GM12874 (cell line): ENCODE results near the gene ARPC2.

Source experiments
- TF ChIP-seq, protein P1 (sequence below): IDR thresholded peaks from 2 replicates; pipeline ENCODE4 v1.5.1; 2011; ENCODE audit warnings: low read depth, mild to moderate bottlenecking, control low read depth, low read length, moderate library complexity; ENCODE audit not compliant: insufficient read depth

The ARPC2 gene

GRCh38 chr2:218180467-218181114 is 36.4 kb upstream of the ARPC2 start:
- TF ChIP-seq, protein P1, sequence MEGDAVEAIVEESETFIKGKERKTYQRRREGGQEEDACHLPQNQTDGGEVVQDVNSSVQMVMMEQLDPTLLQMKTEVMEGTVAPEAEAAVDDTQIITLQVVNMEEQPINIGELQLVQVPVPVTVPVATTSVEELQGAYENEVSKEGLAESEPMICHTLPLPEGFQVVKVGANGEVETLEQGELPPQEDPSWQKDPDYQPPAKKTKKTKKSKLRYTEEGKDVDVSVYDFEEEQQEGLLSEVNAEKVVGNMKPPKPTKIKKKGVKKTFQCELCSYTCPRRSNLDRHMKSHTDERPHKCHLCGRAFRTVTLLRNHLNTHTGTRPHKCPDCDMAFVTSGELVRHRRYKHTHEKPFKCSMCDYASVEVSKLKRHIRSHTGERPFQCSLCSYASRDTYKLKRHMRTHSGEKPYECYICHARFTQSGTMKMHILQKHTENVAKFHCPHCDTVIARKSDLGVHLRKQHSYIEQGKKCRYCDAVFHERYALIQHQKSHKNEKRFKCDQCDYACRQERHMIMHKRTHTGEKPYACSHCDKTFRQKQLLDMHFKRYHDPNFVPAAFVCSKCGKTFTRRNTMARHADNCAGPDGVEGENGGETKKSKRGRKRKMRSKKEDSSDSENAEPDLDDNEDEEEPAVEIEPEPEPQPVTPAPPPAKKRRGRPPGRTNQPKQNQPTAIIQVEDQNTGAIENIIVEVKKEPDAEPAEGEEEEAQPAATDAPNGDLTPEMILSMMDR = no peak

DNA sequence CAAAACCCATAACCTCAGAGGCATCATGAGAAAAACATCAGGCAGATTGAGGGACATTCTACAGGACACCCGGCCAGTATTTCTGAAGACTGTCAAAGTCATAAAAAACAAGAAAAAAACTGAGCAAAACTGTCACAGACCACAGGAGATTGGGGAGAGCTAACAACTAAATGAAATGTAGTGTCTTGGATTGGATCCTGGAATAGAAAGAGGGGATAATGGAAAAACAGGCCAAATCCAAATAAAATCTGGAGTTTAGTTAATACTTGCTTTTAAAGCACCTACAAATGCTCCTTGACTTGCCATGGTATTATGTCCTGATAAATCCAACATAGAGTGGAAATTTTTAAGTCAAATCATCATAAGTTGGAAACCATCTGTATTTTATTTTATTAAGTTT is 32.7 kb upstream of the ARPC2 start:
- TF ChIP-seq, protein P1 = no peak

- TF ChIP-seq, protein P1 = peak; percentile 80
Measured at GRCh38 chr2:218186355-218186766, 30.6 kb upstream of the ARPC2 start.

- TF ChIP-seq, protein P1 = no peak
Measured at GRCh38 chr2:218186876-218187275, 30.1 kb upstream of the ARPC2 start.

- TF ChIP-seq, protein P1 = no peak
Measured at GRCh38 chr2:218187296-218188015, 29.5 kb upstream of the ARPC2 start.

DNA sequence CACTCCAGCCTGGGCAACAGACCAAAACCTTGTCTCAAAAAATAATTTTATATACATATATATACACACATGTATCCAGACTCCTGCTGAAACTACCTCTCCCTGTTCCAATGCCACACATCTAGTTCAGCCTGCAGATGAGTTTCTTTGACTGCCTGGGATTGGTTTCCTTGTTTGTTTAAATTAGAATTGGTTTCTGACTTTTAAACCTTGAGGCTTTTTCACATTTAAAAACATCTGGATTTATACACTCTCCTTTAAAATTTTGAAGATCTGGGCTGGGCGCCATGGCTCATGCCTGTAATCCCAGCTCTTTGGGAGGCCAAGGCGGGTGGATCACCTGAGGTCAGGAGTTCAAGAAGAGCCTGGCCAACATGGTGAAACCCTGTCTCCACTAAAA is 28.5 kb upstream of the ARPC2 start:
- TF ChIP-seq, protein P1 = no peak

- TF ChIP-seq, protein P1 = no peak
Measured at GRCh38 chr2:218192902-218193430, 24.0 kb upstream of the ARPC2 start.
